GM18498 (cell line): ENCODE measurements around the gene KCNK10.

ENCODE experiments used
- ATAC-seq: cut with Tn5 transposase; IDR thresholded peaks from one replicate; pipeline ENCODE4 v1.9.1; 2021; ENCODE audit warnings: mild to moderate bottlenecking, moderate library complexity; ENCODE audit not compliant: unreplicated experiment

KCNK10 gene

DNA sequence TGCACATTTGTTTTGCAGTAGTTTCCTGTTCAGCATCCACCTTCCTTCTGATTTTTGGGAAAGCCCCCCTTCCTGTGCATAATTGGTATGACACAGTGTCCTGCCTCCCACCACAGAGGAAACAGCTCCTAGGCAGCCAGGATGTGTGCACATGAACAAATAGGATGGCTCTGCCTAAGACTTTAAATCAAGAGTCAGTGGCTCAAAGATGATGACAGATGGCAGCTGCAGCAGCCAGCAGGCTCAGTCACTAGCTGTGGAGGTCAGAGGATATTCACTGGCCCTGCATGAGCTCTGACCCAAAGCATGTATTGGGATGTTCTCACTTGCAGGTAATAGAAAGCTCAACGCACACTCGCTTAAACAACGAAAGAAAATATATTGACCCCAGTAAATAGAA, 90.3 kb downstream of the KCNK10 start:
- ATAC-seq, result no peak

- no peak for ATAC-seq
Observed at GRCh38 chr14:88231603-88232002, 91.5 kb downstream of the KCNK10 start.

- no peak for ATAC-seq
Observed at GRCh38 chr14:88229428-88229827, 93.6 kb downstream of the KCNK10 start.

GRCh38 chr14:88228522-88229236, 94.4 kb downstream of the KCNK10 start:
- no peak for ATAC-seq

GRCh38 chr14:88227693-88228092, 95.4 kb downstream of the KCNK10 start:
- ATAC-seq, result no peak

- no peak for ATAC-seq
Observed at GRCh38 chr14:88225721-88226120, 97.3 kb downstream of the KCNK10 start.

GRCh38 chr14:88218119-88218915, 104.8 kb downstream of the KCNK10 start:
- ATAC-seq, result no peak

GRCh38 chr14:88212691-88213090, 110.4 kb downstream of the KCNK10 start:
- no peak for ATAC-seq

- ATAC-seq, result no peak
Observed at GRCh38 chr14:88210426-88210825, 112.6 kb downstream of the KCNK10 start.

DNA sequence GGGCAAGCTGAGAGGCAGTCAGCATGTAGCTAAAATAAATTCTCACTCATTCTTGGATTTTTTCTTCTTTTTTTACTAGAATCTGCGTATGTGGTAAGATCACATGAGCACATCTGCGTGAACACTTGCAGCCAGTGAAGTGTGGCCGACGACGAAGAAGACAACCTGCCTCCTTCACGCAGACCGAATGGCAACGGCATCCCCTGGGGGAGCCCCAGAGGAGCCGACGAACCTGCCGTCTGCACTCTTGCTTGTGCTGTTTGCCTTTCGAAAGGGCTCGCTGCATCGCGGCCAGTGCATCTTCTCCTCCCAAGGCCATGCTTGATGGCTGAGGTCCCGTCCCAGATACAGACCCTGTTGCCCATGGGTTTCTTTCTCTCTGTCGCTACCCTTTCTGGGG, 113.8 kb downstream of the KCNK10 start:
- ATAC-seq, result peak; percentile 54

DNA sequence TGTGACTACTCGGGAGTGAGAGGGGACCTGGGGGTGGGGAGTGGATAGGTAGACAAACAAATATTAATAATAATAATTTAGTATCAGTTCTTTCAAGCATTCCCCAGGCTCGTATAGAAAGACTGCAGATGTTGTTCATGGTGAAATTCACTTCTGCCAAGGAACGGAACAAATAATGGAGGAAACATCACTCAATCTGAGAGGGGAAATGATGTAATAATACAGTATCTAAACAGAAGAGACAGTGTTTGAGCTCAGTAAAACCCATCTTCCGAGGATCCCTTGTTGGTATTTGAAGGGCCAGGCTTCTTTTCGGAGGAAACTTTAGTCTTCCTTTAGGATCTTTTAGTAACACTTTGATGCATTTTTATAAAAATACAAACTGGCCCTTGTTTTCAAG, 114.2 kb downstream of the KCNK10 start:
- ATAC-seq, result peak; percentile 32

- ATAC-seq, result no peak
Observed at GRCh38 chr14:88204221-88204620, 118.8 kb downstream of the KCNK10 start.

GRCh38 chr14:88203291-88203690, 119.8 kb downstream of the KCNK10 start:
- no peak for ATAC-seq

DNA sequence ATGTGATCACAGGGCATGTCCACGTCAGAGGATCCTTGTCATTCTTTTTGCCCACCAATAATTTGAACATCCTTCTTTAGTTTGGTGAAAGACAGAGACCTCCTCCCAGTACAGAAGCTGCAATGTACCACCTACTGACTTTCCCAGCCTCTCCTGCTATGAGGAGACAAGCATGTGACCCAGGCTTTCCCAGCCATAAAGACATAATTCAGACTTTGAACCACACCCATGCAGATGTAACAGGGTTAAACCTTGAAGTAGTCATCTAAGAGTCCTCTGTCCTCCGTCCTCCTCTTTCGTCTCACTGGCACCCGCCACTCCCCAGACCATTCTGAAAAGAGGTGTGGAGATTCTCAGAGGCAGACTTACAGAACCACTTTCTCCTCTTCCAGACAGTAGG, 120.8 kb downstream of the KCNK10 start:
- no peak for ATAC-seq

DNA sequence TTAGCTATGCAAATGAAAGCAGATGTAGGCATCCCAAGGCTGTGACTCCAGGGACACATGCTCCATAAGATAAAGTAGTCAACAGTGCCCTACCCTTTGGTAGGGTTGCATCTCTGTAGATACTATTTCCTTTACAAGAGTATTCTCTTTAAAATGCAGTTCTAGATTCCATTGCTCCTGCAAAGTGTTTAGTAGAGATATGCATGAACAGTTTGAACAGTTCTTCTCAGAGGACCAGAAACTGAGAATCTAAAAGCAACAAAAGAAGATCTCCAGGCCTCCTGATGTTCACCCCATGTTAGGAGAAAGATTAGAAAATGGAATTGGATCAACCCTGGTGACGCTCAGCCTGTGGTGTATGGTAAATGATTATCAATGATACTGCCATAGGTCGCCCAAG, 121.2 kb downstream of the KCNK10 start:
- ATAC-seq, result no peak

DNA sequence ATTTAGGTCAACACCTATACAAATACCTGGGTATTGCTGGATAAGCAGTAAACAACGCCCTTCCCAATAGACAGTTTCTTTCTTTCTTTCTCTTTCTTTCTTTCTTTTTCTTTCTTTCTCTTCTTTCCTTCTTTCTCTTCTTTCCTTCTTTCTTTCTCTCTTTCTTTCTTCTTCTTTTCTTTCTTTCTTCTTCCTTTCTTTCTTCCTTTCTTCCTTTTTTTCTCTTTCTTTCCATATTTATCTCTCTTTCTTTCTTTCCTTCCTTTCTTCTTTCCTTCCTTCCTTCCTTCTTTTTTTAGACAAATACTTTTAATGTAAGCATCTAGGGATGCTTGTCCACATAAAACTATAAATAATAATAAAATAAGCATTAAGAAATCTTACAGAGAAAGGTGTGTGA, 123.2 kb downstream of the KCNK10 start:
- no peak for ATAC-seq

- ATAC-seq, result no peak
Observed at GRCh38 chr14:88198446-88198845, 124.6 kb downstream of the KCNK10 start.

- peak; percentile 69 for ATAC-seq
Observed at GRCh38 chr14:88196925-88197324, 126.1 kb downstream of the KCNK10 start.

GRCh38 chr14:88196116-88196890, 126.8 kb downstream of the KCNK10 start:
- no peak for ATAC-seq

- no peak for ATAC-seq
Observed at GRCh38 chr14:88195676-88196075, 127.4 kb downstream of the KCNK10 start.

- no peak for ATAC-seq
Observed at GRCh38 chr14:88194531-88194930, 128.5 kb downstream of the KCNK10 start.

DNA sequence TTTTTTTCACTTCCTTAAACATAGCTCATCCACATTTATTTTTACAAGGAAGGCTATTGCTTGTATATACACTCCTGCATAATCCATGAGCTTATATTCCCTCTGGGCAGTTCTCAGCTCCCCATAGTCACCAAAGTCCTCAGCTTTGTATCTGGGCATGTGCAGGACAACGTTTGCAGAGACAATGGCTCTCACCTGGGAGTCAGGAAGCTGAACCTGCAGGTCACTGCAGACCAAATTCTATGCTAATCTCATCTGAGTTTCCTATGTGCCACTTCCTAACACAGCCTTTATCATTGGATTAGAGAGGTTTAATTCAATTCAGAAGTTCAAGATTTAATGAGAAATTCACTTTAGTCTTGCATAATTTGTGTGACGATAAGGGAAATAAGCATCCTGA, 131.5 kb downstream of the KCNK10 start:
- ATAC-seq, result no peak
